Measurements from ENCODE around the gene HOMER1.
A peak's percentile ranks its signal among the peaks of the same experiment; 100 is the strongest.

HOMER1 gene

GRCh38 chr5:79508794-79509193 is 5.1 kb downstream of the HOMER1 start:
- Histone ChIP-seq H3K27ac (no peak overlapping the region), H3K36me3 (ENCODE audit: insufficient read depth) (no peaks in the 10 kb centered on the region), H3K9ac (no peak overlapping the region), H3K4me3 (IDR thresholded peaks at IDR 0.05; ENCODE audit: insufficient read depth, low read depth, low read length) (no peak overlapping the region), H3K79me2 (ENCODE audit: insufficient read depth, low read depth) (peaks cover 63% of the 10 kb centered on the region; the same call in 1 of the 2 replicates), H3K27me3 (ENCODE audit: insufficient read depth, low read depth) (no peaks in the 10 kb centered on the region), H2AFZ (ENCODE audit: low read depth) (no peak overlapping the region), H3K4me2 (peak overlapping the region; percentile 3; the same call in 1 of the 2 replicates), H4K20me1 (ENCODE audit: insufficient read depth) (no peaks in the 10 kb centered on the region), H3K4me1 (ENCODE audit: low read depth, poor library complexity, severe bottlenecking) (peaks cover 70% of the 10 kb centered on the region)
- no peak for TF ChIP-seq CTCF (conservative IDR thresholded peaks at IDR 0.05; ENCODE audit: low read depth, low read length)

GRCh38 chr5:79508354-79508753 is 5.6 kb downstream of the HOMER1 start:
- peaks cover 74% of the 10 kb centered on the region for H3K4me1 ChIP-seq (ENCODE audit: low read depth, poor library complexity, severe bottlenecking)

GRCh38 chr5:79507251-79508205 is 6.4 kb downstream of the HOMER1 start:
- Histone ChIP-seq H3K79me2 (ENCODE audit: insufficient read depth, low read depth) (peaks cover 67% of the 10 kb centered on the region; the same call in 1 of the 2 replicates), H3K36me3 (ENCODE audit: insufficient read depth) (no peaks in the 10 kb centered on the region), H4K20me1 (ENCODE audit: insufficient read depth) (no peaks in the 10 kb centered on the region), H3K27me3 (ENCODE audit: insufficient read depth, low read depth) (no peaks in the 10 kb centered on the region), H3K4me2 (no peak overlapping the region; the same call in 1 of the 2 replicates), H3K27ac (no peak overlapping the region), H2AFZ (ENCODE audit: low read depth) (no peak overlapping the region), H3K4me3 (IDR thresholded peaks at IDR 0.05; ENCODE audit: insufficient read depth, low read depth, low read length) (no peak overlapping the region), H3K9ac (no peak overlapping the region), H3K4me1 (ENCODE audit: low read depth, poor library complexity, severe bottlenecking) (peaks cover 72% of the 10 kb centered on the region)
- TF ChIP-seq CTCF (conservative IDR thresholded peaks at IDR 0.05; ENCODE audit: low read depth, low read length) = no peak

More at GRCh38 chr5:79508354-79508753, 5.6 kb downstream of the HOMER1 start:
- Histone ChIP-seq H3K79me2 (ENCODE audit: insufficient read depth, low read depth) (peaks cover 67% of the 10 kb centered on the region; the same call in 1 of the 2 replicates), H3K9ac (no peak overlapping the region), H3K27ac (no peak overlapping the region), H4K20me1 (ENCODE audit: insufficient read depth) (no peaks in the 10 kb centered on the region), H3K4me3 (IDR thresholded peaks at IDR 0.05; ENCODE audit: insufficient read depth, low read depth, low read length) (no peak overlapping the region), H3K27me3 (ENCODE audit: insufficient read depth, low read depth) (no peaks in the 10 kb centered on the region), H3K36me3 (ENCODE audit: insufficient read depth) (no peaks in the 10 kb centered on the region), H2AFZ (ENCODE audit: low read depth) (no peak overlapping the region), H3K4me2 (no peak overlapping the region)
- no peak for TF ChIP-seq CTCF (conservative IDR thresholded peaks at IDR 0.05; ENCODE audit: low read depth, low read length)

- Histone ChIP-seq H3K4me1 (ENCODE audit: low read depth, poor library complexity, severe bottlenecking) (peaks cover 66% of the 10 kb centered on the region), H3K4me2 (no peak overlapping the region), H3K4me3 (IDR thresholded peaks at IDR 0.05; ENCODE audit: insufficient read depth, low read depth, low read length) (no peak overlapping the region), H3K79me2 (ENCODE audit: insufficient read depth, low read depth) (peaks cover 43% of the 10 kb centered on the region; the same call in 1 of the 2 replicates), H3K36me3 (ENCODE audit: insufficient read depth) (no peaks in the 10 kb centered on the region), H3K27me3 (ENCODE audit: insufficient read depth, low read depth) (no peaks in the 10 kb centered on the region), H3K9ac (no peak overlapping the region), H4K20me1 (ENCODE audit: insufficient read depth) (no peaks in the 10 kb centered on the region), H2AFZ (ENCODE audit: low read depth) (no peak overlapping the region), H3K27ac (no peak overlapping the region)
- no peak for TF ChIP-seq CTCF (conservative IDR thresholded peaks at IDR 0.05; ENCODE audit: low read depth, low read length)
Measured at GRCh38 chr5:79505138-79505537, 8.8 kb downstream of the HOMER1 start.
